HG03060 (cell line): ENCODE measurements around the gene PKDCC.

Experiments
- ATAC-seq: cut with Tn5 transposase; IDR thresholded peaks from one replicate; pipeline ENCODE4 v1.9.1; 2021; ENCODE audit warnings: low read depth, moderate number of reproducible peaks; ENCODE audit not compliant: unreplicated experiment

The PKDCC gene, protein sequence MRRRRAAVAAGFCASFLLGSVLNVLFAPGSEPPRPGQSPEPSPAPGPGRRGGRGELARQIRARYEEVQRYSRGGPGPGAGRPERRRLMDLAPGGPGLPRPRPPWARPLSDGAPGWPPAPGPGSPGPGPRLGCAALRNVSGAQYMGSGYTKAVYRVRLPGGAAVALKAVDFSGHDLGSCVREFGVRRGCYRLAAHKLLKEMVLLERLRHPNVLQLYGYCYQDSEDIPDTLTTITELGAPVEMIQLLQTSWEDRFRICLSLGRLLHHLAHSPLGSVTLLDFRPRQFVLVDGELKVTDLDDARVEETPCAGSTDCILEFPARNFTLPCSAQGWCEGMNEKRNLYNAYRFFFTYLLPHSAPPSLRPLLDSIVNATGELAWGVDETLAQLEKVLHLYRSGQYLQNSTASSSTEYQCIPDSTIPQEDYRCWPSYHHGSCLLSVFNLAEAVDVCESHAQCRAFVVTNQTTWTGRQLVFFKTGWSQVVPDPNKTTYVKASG

GRCh38 chr2:42047488-42048298, at the start of gene PKDCC:
TSS of gene PKDCC (plus strand) at chr2:42048021. CDS start at chr2:42048200, 179 bp downstream.
- ATAC-seq: no peak

DNA sequence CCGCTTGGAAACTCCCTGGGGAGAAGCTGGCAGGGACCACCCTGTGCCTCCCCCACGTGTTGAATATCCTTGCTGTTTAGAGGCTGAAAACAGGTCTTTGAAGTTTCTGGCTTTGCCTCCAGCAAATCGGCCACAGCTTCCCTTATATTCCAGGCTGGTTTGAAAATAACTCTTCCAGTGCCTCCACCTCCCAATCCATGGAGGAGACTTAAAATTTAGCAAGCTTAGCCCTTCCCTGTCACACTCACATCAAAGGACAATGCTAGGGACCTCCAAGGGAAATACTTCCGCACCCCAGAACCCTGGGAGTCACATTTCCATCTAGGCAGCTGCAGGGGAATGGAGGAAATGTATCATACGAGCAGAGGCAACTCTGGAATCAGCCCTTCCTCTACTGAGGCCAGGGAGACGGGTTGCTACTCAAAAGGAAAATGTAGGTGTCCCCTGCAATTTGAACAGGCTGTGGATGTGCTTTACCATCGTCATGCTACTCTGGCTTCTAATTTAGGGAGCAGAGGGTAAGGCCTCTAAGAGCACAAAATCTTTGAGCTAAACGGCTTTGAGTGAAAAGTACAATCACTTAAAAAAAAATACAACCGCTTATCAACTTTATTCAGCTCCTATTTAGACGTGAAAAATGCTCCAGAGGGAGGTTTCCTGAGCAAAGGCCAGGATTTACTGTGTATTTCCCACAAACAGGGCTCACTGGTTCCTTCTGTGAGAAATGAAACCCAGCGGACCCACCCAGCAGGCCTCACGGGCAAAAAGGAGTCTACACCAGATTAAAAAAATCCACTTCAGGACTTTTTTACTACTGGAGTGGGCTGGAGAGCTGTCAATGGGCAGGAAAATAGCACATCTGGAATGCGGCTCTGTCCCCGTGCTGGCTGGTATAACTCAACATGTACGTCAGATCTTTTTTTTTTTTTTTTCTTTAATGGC, 49.4 kb upstream of the PKDCC start:
- ATAC-seq: no peak

DNA sequence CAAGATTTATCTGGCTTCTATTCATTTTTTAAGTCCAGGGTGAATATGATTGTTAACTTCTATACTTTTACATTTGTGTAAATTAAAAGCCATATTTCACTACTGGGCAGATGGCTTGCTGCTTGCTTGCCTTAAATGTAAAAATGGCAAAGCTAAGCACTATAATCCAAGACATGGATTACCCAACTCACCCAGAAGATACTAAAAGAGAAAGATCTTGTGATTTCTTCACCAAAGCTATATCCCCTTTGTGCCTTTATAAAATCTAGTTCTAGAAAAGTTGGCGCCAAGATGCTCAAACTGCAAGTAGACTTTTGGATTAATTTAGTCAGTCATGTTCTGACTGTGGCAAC, 48.7 kb upstream of the PKDCC start:
- no peak for ATAC-seq

DNA sequence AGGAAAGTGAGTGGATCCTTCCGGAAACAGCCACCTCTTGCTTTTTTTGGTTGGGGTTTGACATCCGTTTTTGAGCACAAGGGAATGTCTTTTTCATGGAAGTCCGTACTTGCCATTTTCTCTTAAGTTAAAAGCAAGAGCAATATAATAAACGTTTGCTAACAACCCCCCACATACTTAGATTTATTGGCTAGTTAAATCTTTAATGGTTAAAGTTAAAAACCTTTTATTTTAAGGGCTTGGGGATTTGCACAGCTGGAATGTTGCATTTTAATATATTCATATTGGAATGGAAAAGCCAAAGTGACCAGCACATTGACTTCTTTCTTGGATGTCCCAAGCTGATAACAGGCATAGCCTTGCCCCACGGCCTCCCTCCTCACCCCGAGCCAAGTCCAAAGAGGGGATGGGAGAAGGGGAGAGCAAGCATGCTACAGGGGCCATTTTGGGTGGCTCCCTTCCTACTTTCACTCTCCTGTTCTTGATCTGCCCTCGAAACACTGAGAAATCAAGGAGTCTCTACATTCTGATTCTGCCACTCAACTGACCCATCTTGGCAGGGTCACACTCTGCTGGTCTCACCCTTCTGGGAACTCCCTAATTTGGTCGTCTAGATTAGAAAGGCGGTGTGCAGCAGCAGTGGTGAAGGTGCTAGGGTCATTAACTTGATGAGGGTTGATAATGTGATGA, 48.1 kb upstream of the PKDCC start:
- no peak for ATAC-seq

GRCh38 chr2:42001711-42002201, 46.1 kb upstream of the PKDCC start:
- no peak for ATAC-seq

DNA sequence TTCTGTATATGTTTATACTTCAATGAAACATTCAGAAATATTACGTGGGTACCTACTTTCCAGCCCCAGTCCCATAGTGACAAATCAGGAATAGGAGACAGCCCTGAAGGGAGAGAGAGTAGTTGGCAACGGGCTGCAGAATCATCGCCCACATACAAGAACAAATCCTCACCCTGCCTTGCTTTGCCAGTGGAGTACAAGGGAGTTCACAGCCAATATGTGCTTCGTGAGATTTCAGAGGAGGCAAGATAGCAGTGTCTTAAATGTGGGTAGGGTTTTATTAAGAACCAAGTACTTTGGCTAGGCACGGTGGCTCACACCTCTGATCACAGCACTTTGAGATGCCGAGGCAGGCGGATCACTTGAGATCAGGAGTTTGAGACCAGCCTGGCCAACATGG, 40.3 kb upstream of the PKDCC start:
- ATAC-seq: no peak

DNA sequence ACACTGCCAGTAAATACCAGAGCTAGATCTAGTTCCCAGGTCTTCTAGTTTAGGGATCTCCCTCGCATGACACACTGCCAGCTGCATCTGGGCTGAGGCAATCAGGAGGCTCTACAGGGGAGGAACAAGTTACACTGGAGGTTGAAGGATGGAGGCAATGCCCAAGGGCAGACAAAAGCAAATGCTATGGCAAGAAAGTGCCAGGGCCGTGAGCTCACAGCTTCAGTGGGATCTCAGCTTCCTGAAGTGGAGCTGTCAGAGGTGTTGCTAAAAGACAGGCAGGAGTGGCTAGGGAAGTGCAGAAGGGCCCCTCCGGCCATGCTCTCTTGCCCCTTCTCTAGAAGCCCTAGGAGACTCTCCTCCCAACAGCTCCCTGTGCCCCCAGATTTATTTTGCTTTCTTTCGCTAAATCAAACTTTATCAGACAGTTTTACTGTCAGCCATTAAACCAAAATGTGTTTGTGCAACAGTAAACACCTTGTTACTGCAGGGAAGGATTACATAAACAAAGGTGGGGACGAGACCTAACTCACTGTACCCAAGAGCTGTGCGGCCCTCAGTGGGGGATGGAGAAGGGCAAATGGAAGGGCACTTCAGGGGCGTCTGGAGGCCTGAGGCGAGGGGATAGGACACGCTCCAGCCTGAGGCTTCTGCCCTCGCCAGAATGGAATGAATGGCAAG, 39.4 kb upstream of the PKDCC start:
- ATAC-seq: no peak

- no peak for ATAC-seq
Observed at GRCh38 chr2:42009657-42010580, 37.9 kb upstream of the PKDCC start.

DNA sequence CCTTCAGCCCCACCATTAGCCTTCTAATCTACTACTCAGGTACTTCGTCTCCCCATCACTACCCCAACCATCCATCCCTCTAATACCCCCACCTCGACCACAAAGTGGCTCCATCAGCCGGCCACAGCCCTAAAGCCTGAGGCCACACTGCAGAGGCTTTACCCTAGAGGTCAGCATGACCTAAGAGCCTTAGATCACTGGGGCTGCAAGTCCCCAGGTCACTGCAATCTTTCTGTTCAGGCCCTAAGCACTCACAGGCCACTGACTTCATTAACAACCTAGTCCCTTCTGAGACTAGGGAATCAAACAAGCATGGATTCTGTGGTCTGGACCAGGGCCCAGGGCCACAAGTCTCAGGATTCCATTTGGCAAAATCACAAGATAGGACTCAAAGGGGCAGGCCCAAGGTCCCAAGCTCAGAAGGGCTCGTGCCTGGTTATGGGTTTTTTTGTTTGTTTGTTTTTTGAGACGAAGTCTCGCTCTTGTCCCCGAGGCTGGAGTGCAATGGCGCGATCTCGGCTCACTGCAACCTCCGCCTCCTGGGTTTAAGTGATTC, 37.0 kb upstream of the PKDCC start:
- ATAC-seq: no peak

DNA sequence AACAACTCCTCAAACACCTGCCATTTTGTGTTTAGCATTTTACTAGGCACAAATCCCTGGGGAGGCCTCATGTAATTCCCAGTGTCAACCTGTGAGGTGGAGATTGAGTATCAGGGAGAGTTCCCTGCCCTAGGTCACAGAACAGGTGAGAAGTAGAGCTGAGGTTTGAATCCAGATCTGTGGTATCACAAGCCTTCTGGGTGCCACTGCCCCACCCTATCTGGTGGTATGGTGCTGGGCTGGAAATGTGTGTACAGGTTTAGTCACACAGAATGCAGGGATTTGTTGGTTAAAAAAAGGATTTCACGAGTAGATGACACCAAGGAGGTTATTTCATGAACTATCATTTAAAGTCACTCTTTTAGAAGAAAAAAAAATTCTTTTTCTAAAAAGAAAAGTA, 35.7 kb upstream of the PKDCC start:
- ATAC-seq: no peak

- no peak for ATAC-seq
Observed at GRCh38 chr2:42012651-42013050, 35.2 kb upstream of the PKDCC start.

- no peak for ATAC-seq
Observed at GRCh38 chr2:42013409-42013808, 34.4 kb upstream of the PKDCC start.

GRCh38 chr2:42021464-42021863, 26.4 kb upstream of the PKDCC start:
- no peak for ATAC-seq

DNA sequence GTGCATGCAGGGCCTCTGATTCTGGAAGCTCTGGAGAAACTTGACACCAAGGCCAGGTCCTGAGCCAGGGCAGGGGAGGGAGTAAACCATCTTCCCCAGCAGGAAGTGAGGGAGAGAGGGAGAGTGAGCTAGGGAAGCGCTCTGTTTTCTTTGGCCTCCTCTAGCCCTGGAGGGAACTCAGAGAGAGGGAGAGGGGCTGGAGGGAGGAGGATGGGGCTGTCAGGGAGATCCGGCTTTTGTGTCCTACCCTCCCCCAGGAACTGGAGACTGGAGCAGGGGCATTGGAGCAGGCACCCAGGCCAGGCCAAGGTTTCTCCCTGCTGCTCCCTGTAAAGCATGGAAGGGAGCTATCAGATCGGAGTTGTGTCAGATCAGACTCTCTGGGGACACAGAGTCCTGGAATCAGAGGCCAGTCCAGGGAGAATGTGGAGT, 22.7 kb upstream of the PKDCC start:
- ATAC-seq: no peak

DNA sequence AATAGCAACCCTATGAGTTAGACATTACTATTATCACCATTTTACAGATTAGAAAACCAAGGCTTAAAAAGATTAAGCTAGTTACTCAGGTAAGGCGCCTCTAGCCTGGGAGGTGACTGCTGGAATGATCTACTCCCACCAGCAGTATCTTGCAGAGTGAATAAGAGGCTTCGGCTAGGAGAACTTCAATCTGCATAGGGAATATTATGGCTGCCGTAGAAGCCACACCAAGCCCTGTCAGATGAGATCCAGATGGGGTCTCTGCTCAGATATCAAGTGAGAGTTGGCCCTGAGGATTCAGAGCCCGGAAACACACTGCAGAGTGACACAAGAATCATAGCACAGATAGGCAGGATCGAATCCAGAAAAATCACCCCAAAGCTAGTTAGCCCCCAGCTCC, 21.5 kb upstream of the PKDCC start:
- no peak for ATAC-seq

GRCh38 chr2:42028571-42029148, 19.2 kb upstream of the PKDCC start:
- peak; percentile 65 for ATAC-seq

DNA sequence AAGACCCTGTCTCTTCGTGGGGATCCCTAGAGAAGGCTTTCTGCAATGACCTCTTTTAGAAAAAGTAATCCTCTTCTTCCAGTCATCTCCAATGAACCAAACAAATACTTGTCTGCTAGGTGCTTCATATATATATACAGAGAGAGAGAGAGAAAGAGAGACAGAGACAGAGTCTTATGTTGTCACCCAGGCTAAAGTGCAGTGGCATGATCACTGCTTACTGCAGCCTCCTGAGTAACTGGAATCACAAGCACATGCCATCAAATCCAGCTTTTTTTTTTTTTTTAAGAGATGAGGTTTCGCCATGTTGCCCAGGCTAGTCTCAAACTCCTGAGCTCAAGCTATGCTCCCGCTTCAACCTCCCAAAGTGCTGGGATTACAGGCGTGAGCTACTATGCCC, 18.6 kb upstream of the PKDCC start:
- ATAC-seq: no peak
